ENCODE data around the gene NFAM1. TPM values are rescaled to one million over a fixed set of nuclear protein-coding genes. Genes with fewer than 3 reads are reported as not detected.

NFAM1 gene
- total RNA-seq, 3 donors from 2014 or later (not counting 1 experiment from before 2014, with no cell fraction given) = 2.4 to 7.8 (median 3.6) TPM

DNA sequence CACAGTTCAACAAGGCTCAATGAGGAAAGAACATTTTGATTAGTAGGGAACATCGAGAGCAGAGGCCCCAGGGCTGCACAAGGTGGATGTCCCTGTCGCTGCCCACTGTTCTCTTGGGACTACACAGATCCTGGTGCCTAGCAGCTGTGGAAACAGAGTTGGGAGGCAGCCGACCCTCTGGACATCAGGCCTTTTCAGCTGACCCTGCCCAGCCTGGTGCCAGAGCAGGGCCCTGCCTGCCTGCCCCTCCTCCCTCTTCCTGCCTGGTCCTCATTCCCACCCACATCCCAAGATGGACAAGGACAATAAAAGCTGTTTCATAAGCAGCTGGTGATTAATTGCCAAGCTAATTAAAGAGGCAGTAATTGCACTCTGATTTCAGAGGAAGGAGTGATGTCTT lies 60.7 kb downstream of the NFAM1 start:
- ATAC-seq (no peak), DNase-seq (no peak)
- Mint-ChIP-seq H3K9me3 (no peaks in the 10 kb centered on the region), H3K27me3 (ENCODE audit: low read depth in 2 of 2) (peaks cover 19 to 21% of the 10 kb centered on the region in 2 donors), H3K27ac (no peak overlapping the region), H3K4me3 (no peak overlapping the region), H3K36me3 (no peaks in the 10 kb centered on the region), H3K4me1 (peaks cover 6 to 22% of the 10 kb centered on the region in 2 donors)
- WGBS (ENCODE audit: insufficient coverage) = 88% methylated on average over 3 of the region's 3 CpGs
- Histone ChIP-seq H3K27ac (ENCODE audit: low read length) (no peak overlapping the region), H3K9me3 (ENCODE audit: control insufficient read depth, insufficient read depth, low read length) (no peaks in the 10 kb centered on the region), H3K4me3 (ENCODE audit: low read length) (no peak overlapping the region), H3K4me1 (ENCODE audit: control insufficient read depth, insufficient read depth, low read length) (peaks cover 22% of the 10 kb centered on the region), H3K27me3 (ENCODE audit: control insufficient read depth, insufficient read depth, low read length) (peaks cover 16% of the 10 kb centered on the region), H3K36me3 (ENCODE audit: control insufficient read depth, insufficient read depth, low read length) (no peaks in the 10 kb centered on the region)
- TF ChIP-seq, protein P1, sequence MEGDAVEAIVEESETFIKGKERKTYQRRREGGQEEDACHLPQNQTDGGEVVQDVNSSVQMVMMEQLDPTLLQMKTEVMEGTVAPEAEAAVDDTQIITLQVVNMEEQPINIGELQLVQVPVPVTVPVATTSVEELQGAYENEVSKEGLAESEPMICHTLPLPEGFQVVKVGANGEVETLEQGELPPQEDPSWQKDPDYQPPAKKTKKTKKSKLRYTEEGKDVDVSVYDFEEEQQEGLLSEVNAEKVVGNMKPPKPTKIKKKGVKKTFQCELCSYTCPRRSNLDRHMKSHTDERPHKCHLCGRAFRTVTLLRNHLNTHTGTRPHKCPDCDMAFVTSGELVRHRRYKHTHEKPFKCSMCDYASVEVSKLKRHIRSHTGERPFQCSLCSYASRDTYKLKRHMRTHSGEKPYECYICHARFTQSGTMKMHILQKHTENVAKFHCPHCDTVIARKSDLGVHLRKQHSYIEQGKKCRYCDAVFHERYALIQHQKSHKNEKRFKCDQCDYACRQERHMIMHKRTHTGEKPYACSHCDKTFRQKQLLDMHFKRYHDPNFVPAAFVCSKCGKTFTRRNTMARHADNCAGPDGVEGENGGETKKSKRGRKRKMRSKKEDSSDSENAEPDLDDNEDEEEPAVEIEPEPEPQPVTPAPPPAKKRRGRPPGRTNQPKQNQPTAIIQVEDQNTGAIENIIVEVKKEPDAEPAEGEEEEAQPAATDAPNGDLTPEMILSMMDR (IDR thresholded peaks at IDR 0.05) = no peak
- intact Hi-C loops (cut with micrococcal nuclease) = no loop called here

DNA sequence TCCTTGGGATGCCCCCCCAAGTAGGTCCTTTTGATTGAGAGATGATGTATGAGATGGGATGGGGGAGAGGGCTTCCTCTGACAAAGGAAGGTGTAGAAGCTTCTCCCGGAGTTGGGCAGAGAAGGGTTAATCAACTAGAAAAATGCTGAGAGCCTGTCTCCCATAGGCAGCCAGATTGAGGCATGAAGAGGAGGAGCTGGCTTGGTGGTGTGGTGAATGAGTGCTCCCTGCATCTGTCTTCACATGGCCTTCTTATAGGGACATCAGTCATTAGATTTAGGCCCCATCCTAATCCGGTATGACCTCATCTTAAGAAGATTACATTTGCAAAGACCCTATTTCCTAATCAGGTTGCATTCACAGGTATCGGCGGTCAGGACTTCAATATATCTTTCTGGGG lies 61.1 kb downstream of the NFAM1 start:
- peaks cover 16% of the 10 kb centered on the region for H3K27me3 ChIP-seq (ENCODE audit: control insufficient read depth, insufficient read depth, low read length)
- intact Hi-C loops (cut with micrococcal nuclease) = no loop called here
- H3K4me3 Mint-ChIP-seq = no peak overlapping the region
- peaks cover 22% of the 10 kb centered on the region for H3K4me1 ChIP-seq (ENCODE audit: control insufficient read depth, insufficient read depth, low read length)
- no peaks in the 10 kb centered on the region for H3K36me3 ChIP-seq (ENCODE audit: control insufficient read depth, insufficient read depth, low read length)
- H3K4me3 ChIP-seq (ENCODE audit: low read length) = no peak overlapping the region
- no peaks in the 10 kb centered on the region for H3K9me3 Mint-ChIP-seq
- no peaks in the 10 kb centered on the region for H3K9me3 ChIP-seq (ENCODE audit: control insufficient read depth, insufficient read depth, low read length)
- peaks cover 19 to 22% of the 10 kb centered on the region in 2 donors for H3K27me3 Mint-ChIP-seq (ENCODE audit: low read depth in 2 of 2)
- H3K27ac Mint-ChIP-seq = no peak overlapping the region
- DNase-seq = no peak
- H3K4me1 Mint-ChIP-seq = peaks cover 6 to 22% of the 10 kb centered on the region in 2 donors
- H3K36me3 Mint-ChIP-seq = no peaks in the 10 kb centered on the region
- H3K27ac ChIP-seq (ENCODE audit: low read length) = no peak overlapping the region
- WGBS (ENCODE audit: insufficient coverage) = 98% methylated on average over 4 of the region's 4 CpGs
- TF ChIP-seq, protein P1 (IDR thresholded peaks at IDR 0.05) = no peak
- ATAC-seq = no peak

DNA sequence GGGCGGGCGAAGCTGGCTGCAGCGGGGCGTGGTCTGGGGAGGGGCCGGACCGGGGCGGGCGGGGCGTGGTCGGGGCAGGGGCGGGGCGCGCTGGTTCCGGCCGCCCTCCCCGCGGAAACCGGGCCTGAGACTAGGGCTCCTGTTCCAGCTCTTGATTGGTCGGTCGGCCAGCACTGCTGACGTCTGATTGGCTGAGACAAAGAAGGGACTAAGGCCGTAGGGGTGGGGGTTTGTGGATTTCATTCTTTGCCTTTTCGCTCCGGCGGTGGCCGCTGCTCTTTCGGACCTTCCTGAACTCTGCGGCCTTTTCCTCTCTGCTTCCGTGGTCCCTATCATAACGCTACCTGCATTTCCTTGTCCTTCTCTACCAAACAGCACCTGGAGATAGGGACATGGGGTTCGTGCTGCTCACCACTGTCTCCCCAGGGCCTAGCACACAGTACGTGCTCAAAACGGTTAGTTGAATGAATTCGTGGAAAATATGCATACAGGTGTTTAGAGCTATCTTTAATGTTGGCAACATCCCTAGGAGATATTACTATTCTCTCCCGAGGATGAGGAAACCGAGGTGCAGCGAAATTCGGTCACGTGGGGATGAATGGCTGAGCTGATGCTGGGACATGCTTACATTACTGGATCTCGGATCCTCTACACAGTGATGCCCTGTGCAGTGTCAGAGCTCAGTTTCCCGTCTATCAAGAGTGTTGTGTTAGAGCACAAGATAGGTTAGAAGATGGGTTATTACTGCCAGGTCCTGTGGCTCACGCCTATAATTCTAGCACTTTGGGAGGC lies 62.8 kb downstream of the NFAM1 start:
- Mint-ChIP-seq H3K36me3 (no peaks in the 10 kb centered on the region), H3K27ac (peak overlapping the region in 1 of 2 donors; percentile 80), H3K9me3 (no peaks in the 10 kb centered on the region), H3K4me1 (peaks cover 6 to 28% of the 10 kb centered on the region in 2 donors), H3K27me3 (ENCODE audit: low read depth in 2 of 2) (peaks cover 26 to 37% of the 10 kb centered on the region in 2 donors), H3K4me3 (peak overlapping the region; percentile 97)
- Histone ChIP-seq H3K4me1 (ENCODE audit: control insufficient read depth, insufficient read depth, low read length) (peaks cover 19% of the 10 kb centered on the region), H3K27me3 (ENCODE audit: control insufficient read depth, insufficient read depth, low read length) (peaks cover 16% of the 10 kb centered on the region), H3K27ac (ENCODE audit: low read length) (no peak overlapping the region), H3K4me3 (ENCODE audit: low read length) (peak overlapping the region; percentile 65), H3K9me3 (ENCODE audit: control insufficient read depth, insufficient read depth, low read length) (no peaks in the 10 kb centered on the region), H3K36me3 (ENCODE audit: control insufficient read depth, insufficient read depth, low read length) (no peaks in the 10 kb centered on the region)
- ATAC-seq (peak; percentile 97 to 98 (median 97)), DNase-seq (peak; percentile 65 to 90)
- 10% methylated on average over 42 of the region's 42 CpGs for WGBS (ENCODE audit: insufficient coverage)
- TF ChIP-seq, protein P1 (IDR thresholded peaks at IDR 0.05) = no peak
- intact Hi-C loops (cut with micrococcal nuclease) = loop anchor here (5.0 kb wide), 1 partner anchor 277 kb away; the partner anchor contains the start of gene NDUFA6
